HG03064 (cell line): ENCODE results near the gene SLC22A3.
"Not testable (repeated sequence)": the region's sequence is repeated elsewhere in the genome, so short reads cannot be mapped to it uniquely, and the experiment has no call there.

Source experiments
- ATAC-seq: cut with Tn5 transposase; IDR thresholded peaks from one replicate; pipeline ENCODE4 v1.9.1; 2021; ENCODE audit warnings: low read depth; ENCODE audit not compliant: unreplicated experiment

The SLC22A3 gene

DNA sequence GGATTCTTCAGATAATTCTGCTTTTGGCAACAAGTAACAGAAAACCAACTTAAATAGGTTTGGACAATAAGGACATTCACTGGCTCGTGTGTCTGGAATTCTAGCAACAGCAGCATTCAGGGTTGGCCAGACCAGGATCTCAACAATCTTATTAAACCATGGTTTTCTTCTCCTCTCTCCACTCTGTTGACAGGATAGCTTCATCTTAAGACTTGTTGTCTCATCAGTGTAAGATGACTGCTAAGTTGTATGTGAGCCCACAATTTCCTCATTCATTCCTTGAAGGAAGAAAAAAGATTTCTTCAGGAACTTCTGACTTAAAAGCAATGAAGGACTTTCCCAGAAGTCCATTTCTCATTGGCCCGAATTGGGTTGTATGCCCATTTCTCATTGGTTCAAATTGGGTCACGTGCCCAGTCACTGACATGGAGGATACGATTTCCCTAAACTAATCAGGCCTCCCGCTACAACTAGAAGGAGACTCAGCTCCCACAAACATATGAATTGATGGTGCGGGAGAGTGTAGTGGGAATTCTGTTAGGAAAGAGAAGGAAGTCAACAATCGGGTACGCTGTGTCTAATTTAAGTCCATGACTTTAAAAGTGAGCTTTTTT lies 83.7 kb downstream of the SLC22A3 start:
- no peak for ATAC-seq

DNA sequence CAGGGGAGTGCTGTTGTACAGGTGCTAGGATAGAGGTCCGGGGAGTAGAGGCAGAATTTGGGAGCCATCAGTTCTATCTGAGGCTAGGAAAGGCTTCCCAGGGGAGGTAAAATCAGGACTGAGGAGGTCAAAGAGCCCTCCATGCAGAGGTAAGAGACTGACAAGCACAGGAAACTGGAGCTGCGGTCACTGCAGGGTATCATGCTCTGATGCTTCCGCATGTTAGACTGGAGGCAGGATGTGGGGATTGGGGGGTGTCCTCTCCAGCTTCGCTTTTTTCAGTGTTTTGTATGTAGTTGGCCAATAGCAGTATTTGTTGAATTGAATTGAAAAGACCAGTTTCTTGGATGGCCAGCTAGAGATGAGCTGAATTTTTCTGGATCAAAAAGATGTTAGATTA lies 87.8 kb downstream of the SLC22A3 start:
- ATAC-seq: no peak

- ATAC-seq: no peak
Observed at GRCh38 chr6:160437154-160437553, 89.0 kb downstream of the SLC22A3 start.

- ATAC-seq: no peak
Observed at GRCh38 chr6:160437775-160438174, 89.6 kb downstream of the SLC22A3 start.

GRCh38 chr6:160438481-160438880 lies 90.3 kb downstream of the SLC22A3 start:
- ATAC-seq: no peak

- ATAC-seq: no peak
Observed at GRCh38 chr6:160439751-160440150, 91.6 kb downstream of the SLC22A3 start.

DNA sequence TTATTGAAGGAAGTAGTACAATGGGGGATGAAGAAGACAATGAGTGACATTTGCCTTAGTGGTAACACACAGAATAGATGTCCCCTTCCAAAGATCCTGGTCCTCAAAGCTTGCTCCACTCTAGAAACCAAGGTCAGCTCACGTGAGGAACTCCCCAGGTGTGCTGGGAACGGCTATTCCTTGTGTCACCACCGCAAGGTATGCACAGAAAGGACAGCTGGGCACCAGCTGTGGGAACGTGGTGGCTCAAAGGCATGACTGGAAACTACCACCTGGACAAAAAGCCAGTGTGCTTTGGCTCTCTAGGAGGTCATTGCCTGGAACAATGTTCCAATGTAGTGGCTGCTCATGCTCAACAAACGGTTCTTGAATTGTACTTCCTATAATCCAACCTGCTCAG lies 94.0 kb downstream of the SLC22A3 start:
- no peak for ATAC-seq

DNA sequence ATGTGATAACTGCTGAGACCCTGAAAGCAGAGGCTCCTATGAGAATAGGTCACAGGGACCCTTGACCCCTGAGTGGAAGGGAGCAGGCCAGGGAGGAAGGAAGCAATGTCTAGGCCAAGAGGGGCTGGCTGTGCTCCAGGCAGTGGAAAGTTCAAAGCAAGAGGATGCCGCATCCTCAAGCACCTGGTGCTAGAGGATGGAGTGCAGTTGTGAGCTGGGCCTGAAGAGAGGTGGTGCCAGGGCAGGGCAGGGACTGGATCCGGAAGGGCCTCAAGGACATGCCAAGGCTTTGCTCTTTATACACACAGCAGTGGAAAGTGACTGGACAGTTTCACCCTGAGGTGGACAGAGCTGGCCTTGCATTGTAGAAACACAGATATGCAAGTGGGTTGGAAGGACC lies 97.0 kb downstream of the SLC22A3 start:
- no peak for ATAC-seq

DNA sequence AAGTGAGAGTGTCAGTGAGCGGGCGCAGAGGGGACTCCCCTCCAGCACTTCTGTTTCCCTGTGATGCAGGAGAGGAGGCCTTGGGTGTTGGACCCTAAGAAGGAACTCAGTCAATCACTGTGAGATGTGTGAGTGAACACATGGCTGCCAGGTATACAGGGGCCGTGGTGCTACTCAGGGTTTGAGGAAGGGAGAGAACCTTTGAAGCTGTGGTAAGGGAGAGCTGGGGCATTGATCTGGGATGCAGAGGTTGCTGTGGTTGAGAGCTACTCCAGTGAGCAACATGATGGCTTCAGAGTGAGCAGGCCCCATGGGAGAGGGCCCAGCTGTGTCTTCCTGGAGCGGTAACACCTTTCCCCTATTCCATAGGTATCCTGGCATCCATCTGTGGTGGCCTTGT lies 99.2 kb downstream of the SLC22A3 start:
- no peak for ATAC-seq

GRCh38 chr6:160449787-160450186 lies 101.6 kb downstream of the SLC22A3 start:
- ATAC-seq: not testable (repeated sequence)

DNA sequence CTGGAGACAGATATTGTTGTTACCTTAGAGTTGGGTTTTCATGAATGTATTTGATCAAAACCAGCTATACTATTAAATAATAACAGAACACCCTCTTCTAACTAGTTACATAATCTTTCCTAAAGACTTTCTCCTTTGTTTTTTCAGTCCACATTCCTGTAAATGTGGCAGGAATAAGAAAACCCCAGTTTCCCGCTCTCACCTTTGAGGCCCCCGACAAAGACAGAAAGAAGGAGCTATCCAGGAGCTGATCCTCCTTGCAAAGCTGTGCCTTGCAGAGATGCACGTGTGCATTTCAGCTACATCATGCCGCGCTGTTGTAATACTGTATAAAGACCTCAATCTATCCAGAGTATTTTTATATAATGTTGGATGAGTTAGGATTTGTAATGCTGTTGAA lies 102.7 kb downstream of the SLC22A3 start:
- ATAC-seq: no peak

DNA sequence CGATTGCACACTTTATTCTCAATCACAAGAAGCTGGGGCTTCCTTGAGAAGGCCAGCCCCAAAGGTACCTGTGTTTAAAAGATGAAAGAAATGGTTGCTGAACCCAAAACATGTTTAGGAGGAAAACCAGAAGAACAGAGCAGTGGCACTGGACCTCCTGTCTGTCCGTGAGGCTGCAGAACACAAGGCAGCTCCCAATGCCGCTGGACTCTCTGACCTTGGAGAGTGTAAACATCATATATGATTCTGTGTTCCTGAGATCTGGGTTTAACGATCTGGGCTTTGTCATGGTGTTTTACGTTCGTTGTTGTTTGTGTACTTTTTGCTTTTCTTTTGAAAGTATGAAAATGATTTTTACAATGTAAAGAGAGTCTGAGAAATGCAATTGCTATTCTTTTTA lies 106.1 kb downstream of the SLC22A3 start:
- no peak for ATAC-seq

- no peak for ATAC-seq
Observed at GRCh38 chr6:160455081-160455480, 106.9 kb downstream of the SLC22A3 start.

- ATAC-seq: peak; percentile 76
Observed at GRCh38 chr6:160455541-160456213, 107.5 kb downstream of the SLC22A3 start.

GRCh38 chr6:160456214-160456546 lies 108.0 kb downstream of the SLC22A3 start:
- no peak for ATAC-seq

- no peak for ATAC-seq
Observed at GRCh38 chr6:160457823-160458222, 109.6 kb downstream of the SLC22A3 start.

DNA sequence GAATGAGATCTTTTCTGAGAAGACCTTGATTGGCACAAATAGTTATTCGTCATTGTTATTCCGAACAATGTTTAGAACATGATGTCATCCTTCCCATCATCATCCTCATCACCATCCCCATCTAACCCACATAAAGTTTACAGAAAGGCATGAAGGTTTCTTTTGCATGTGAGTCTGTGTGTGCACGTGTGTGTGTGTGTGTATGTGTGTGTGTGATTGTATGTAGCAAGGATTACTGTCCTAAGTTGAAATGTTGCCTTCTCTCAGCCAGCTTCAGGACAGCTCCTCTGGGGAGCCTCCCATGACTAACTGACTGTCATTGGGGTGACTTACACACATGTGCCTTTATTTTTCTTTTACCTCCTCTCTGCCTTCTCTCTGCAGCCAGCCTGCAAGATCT lies 113.5 kb downstream of the SLC22A3 start:
- ATAC-seq: no peak

DNA sequence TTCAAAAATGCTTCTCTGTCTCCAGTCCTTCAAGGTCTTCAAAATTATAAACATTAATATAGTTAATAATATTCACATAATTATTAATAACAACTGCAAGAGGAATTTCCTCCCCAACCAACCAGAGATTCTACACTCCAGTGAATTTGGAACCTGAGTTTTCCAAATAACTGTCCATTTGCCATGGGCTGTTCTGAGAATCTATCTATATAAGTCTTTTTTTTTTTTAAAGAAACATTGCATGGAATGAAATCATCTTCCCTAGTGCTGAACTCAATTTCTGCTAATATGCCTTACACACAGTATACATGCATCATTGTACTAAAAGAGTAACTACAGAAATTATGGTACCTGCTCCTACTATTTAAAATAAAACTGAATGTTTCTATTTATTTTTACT lies 113.9 kb downstream of the SLC22A3 start:
- ATAC-seq: peak; percentile 25

GRCh38 chr6:160462551-160463109 lies 114.5 kb downstream of the SLC22A3 start:
- ATAC-seq: peak; percentile 99

DNA sequence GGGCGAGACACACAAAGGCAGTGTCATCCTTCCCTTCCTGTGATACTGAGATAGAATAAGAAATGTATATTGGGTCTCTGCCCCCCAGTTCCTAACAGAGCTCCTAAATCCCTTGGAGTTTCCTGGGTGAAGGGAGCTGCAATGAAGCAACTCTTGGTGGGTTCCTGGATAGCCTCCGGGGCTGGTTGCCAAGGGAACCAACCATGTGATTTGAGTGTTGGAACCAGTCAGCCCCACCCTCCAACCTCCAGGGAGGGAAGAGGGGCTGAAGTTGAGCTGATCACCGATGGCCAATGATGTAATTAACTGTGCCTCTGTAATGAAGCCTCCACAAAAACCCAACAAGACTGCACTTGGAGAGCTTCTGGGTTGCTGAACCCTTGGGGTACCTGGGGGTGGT lies 116.6 kb downstream of the SLC22A3 start:
- ATAC-seq: no peak

- ATAC-seq: not testable (repeated sequence)
Observed at GRCh38 chr6:160467261-160467871, 119.2 kb downstream of the SLC22A3 start.

GRCh38 chr6:160469153-160469552 lies 121.0 kb downstream of the SLC22A3 start:
- no peak for ATAC-seq
